DOHH2 (cell line): ENCODE data around the gene LGI2.

Source experiments
- CTCF ChIP-seq: fragments of 200-600 bp; sonication (generic); IDR thresholded peaks from one replicate; pipeline ENCODE4 v1.5.1; 2014; ENCODE audit warnings: antibody characterized with exemption, mild to moderate bottlenecking, low read depth, low read length; ENCODE audit not compliant: poor library complexity, severe bottlenecking
- EZH2phosphoT487 ChIP-seq: fragments of 200-600 bp; sonication (generic); IDR thresholded peaks from 2 replicates; pipeline ENCODE4 v1.6.1; 2017; ENCODE audit warnings: borderline replicate concordance, mild to moderate bottlenecking, antibody characterized with exemption, low read length, moderate library complexity, mixed read lengths

DNA sequence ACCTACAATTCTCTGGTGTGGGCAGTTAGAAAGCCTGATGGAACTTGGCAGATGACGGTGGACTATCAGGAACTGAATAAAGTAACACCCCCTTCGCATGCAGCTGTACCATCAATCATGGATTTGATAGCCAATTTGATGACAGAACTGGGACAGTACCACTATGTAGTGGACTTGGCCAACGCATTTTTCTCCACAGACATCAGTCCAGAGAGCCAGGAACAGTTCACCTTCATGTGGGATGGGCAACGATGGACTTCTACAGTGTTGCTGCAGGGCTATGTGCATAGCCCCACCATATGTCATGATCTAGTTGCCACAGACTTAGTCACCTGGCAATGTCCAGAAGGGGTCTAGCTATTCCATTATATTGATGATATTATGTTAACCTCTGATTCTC is 63.4 kb downstream of the LGI2 start:
- TF ChIP-seq CTCF (no peak), EZH2phosphoT487 (no peak)
